GM21737 (cell line): ENCODE measurements around the gene PPFIBP2.

Experiments
- ATAC-seq: cut with Tn5 transposase; IDR thresholded peaks from one replicate; pipeline ENCODE4 v1.9.1; 2021; ENCODE audit warnings: mild to moderate bottlenecking, moderate library complexity; ENCODE audit not compliant: unreplicated experiment

Gene PPFIBP2

GRCh38 chr11:7524462-7525235, 10.8 kb downstream of the PPFIBP2 start:
- no peak for ATAC-seq

GRCh38 chr11:7525424-7525823, 11.6 kb downstream of the PPFIBP2 start:
- ATAC-seq, result no peak

GRCh38 chr11:7527029-7527428, 13.2 kb downstream of the PPFIBP2 start:
- no peak for ATAC-seq

- no peak for ATAC-seq
Measured at GRCh38 chr11:7528514-7529049, 14.8 kb downstream of the PPFIBP2 start.

- no peak for ATAC-seq
Measured at GRCh38 chr11:7530013-7530640, 16.3 kb downstream of the PPFIBP2 start.

- no peak for ATAC-seq
Measured at GRCh38 chr11:7531011-7531410, 17.2 kb downstream of the PPFIBP2 start.

GRCh38 chr11:7532405-7533145, 18.8 kb downstream of the PPFIBP2 start:
- no peak for ATAC-seq

GRCh38 chr11:7533199-7534041, 19.6 kb downstream of the PPFIBP2 start:
- peak; percentile 19 for ATAC-seq

- peak; percentile 64 for ATAC-seq
Measured at GRCh38 chr11:7534042-7534378, 20.2 kb downstream of the PPFIBP2 start.

GRCh38 chr11:7536100-7536499, 22.3 kb downstream of the PPFIBP2 start:
- ATAC-seq, result no peak

- no peak for ATAC-seq
Measured at GRCh38 chr11:7537265-7537664, 23.5 kb downstream of the PPFIBP2 start.

- ATAC-seq, result no peak
Measured at GRCh38 chr11:7538031-7538430, 24.2 kb downstream of the PPFIBP2 start.

GRCh38 chr11:7538466-7539454, 25.0 kb downstream of the PPFIBP2 start:
- no peak for ATAC-seq

GRCh38 chr11:7540830-7541555, 27.2 kb downstream of the PPFIBP2 start:
- no peak for ATAC-seq

- ATAC-seq, result no peak
Measured at GRCh38 chr11:7543302-7543701, 29.5 kb downstream of the PPFIBP2 start.

- ATAC-seq, result no peak
Measured at GRCh38 chr11:7544021-7544420, 30.2 kb downstream of the PPFIBP2 start.

GRCh38 chr11:7545611-7546010, 31.8 kb downstream of the PPFIBP2 start:
- ATAC-seq, result no peak

GRCh38 chr11:7546324-7546791, 32.6 kb downstream of the PPFIBP2 start:
- ATAC-seq, result no peak

- ATAC-seq, result no peak
Measured at GRCh38 chr11:7547687-7548086, 33.9 kb downstream of the PPFIBP2 start.
